Sigmoid colon (tissue), 7 donors: ENCODE measurements around the gene STK10. TPM values are rescaled to one million over a fixed set of nuclear protein-coding genes. Genes with fewer than 3 reads are reported as not detected.

Experiments
- DNase-seq: peaks from one replicate; pipeline ENCODE4 v3.0.0-alpha.2; 2019
- H3K27ac ChIP-seq, 4 donors: fragments of 200-600 bp; sonication (generic); one replicate each; pipeline ENCODE4 v1.5.1; 2016 to 2019; ENCODE audit warnings: mild to moderate bottlenecking in 1 of 4
- H3K27me3 ChIP-seq, 3 donors: fragments of 200-600 bp; sonication (generic); one replicate each; pipeline ENCODE4 v1.5.1; 2019; ENCODE audit warnings: mild to moderate bottlenecking in 1 of 3
- H3K36me3 ChIP-seq, 4 donors: fragments of 200-600 bp; sonication (generic); one replicate each; pipeline ENCODE4 v1.5.1; 2016 to 2019
- H3K4me1 ChIP-seq, 4 donors: fragments of 200-600 bp; sonication (generic); one replicate each; pipeline ENCODE4 v1.5.1; 2017 to 2019
- H3K4me3 ChIP-seq, 4 donors: fragments of 200-600 bp; sonication (generic); one replicate each; pipeline ENCODE4 v1.5.1; 2017 to 2019; ENCODE audit warnings: mild to moderate bottlenecking in 2 of 4, moderate library complexity in 1 of 4
- H3K9me3 ChIP-seq, 4 donors: fragments of 200-600 bp in 3 of 4; sonication (generic) in 3 of 4; one replicate each; pipeline versions ENCODE4 v1.5.1 to v1.6.1; 2013 to 2019
- CTCF ChIP-seq, 4 experiments: fragments of 450-650 bp in 3 of 4; fragments of 200-600 bp in 1 of 4; IDR thresholded peaks; one replicate each; pipeline ENCODE4 v1.5.1; 2016 to 2019; ENCODE audit warnings: antibody characterized with exemption in 4 of 4, mild to moderate bottlenecking in 3 of 4, moderate library complexity in 2 of 4
- EP300 ChIP-seq, 4 donors: sonication (generic); formaldehyde crosslinking; IDR thresholded peaks; one replicate each; pipeline ENCODE4 v1.6.1; 2017; ENCODE audit warnings: antibody characterized with exemption in 4 of 4
- POLR2A ChIP-seq, 2 donors: fragments of 450-650 bp; IDR thresholded peaks; one replicate each; pipeline ENCODE4 v1.6.1; 2016; ENCODE audit warnings: antibody characterized with exemption in 2 of 2, mild to moderate bottlenecking in 2 of 2, moderate library complexity in 2 of 2
- POLR2AphosphoS5 ChIP-seq, 4 donors: sonication (generic); formaldehyde crosslinking; IDR thresholded peaks; one replicate each; pipeline ENCODE4 v1.6.1; 2017; ENCODE audit warnings: antibody characterized with exemption in 4 of 4
- WGBS, 2 donors: extraction: QIAGEN DNeasy Blood & Tissue Kit; methylation state at CpG; one replicate each; pipeline ENCODE4 v1.1.7; 2013; 5-methylcytosine and 5-hydroxymethylcytosine counted together
- intact Hi-C: fragments of 100-400 bp; cut with DNase I; formaldehyde crosslinking; loops from one replicate; pipeline ENCODE4 v1.15.1; 2023
- polyA plus RNA-seq, 3 donors: library from polyadenylated mRNA; stranded (reverse); fragments of 200-250 nt; gene quantifications; one replicate each; pipeline ENCODE4 v1.2.3, GENCODE V29; 2013
- total RNA-seq, 4 donors: library from RNA; depleted of rRNA; stranded (reverse); fragments of >200 nt; gene quantifications; one replicate each; pipeline ENCODE4 v1.1.0, GENCODE V29; 2016
- donor health status: healthy with polysubstance abuse.
- donor health status: Bipolar disorder and iron deficiency.
- donor health status: healthy.

STK10 gene
- total and polyA plus RNA-seq, 7 donors: 4.2 to 28.6 (median 12.5) TPM

DNA sequence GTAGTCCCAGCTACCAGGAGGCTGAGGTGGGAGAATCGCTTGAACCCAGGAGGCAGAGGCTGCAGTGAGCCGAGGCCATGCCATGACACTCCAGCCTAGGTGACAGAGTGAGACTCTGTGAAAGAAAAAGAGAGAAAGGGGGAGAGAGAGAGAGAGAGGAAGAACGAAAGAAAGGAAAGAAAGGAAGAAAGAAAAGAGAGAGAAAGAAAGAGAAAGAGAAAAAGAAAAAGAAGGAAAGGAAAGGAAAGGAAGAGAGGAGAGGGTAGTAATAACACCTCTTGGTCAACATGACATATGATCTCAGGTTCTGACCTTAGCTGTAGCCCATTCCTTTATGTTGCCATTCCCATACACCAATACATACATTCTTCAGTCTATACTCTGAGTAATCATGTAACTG is 195.7 kb downstream of the STK10 start:
- WGBS, 2 donors: 94 to 98% methylated on average over 3 of the region's 3 CpGs
- intact Hi-C loops: no loop called here
- H3K27ac ChIP-seq: no peak overlapping the region

More for the DNA sequence above, 195.7 kb downstream of the STK10 start:
- Histone ChIP-seq H3K36me3 (no peaks in the 10 kb centered on the region), H3K27me3 (no peaks in the 10 kb centered on the region), H3K9me3 (no peaks in the 10 kb centered on the region), H3K4me1 (peaks cover 0 to 21% (median 9%) of the 10 kb centered on the region in 4 donors), H3K4me3 (no peak overlapping the region)
- TF ChIP-seq POLR2AphosphoS5 (IDR thresholded peaks at IDR 0.05): no peak
- no peak for TF ChIP-seq CTCF (IDR thresholded peaks at IDR 0.05)
- TF ChIP-seq POLR2A (IDR thresholded peaks at IDR 0.05): no peak
- TF ChIP-seq EP300 (IDR thresholded peaks at IDR 0.05): no peak
- DNase-seq: no peak

Other genes starting within 250 kb of the STK10 start
- 10 to 100 TPM; 42.9 to 67.1 (median 49.4) TPM for gene FBXW11, start 181.6 kb downstream of the STK10 start, total RNA-seq
- 10 to 100 TPM; 14.4 to 19.9 (median 15.6) TPM for gene FBXW11, start 181.6 kb downstream of the STK10 start, polyA plus RNA-seq
- gene EFCAB9, start 5.9 kb upstream of the STK10 start, total RNA-seq: not detected
- gene EFCAB9, start 5.9 kb upstream of the STK10 start, polyA plus RNA-seq: not detected
- gene UBTD2, start 95.5 kb upstream of the STK10 start, total RNA-seq: 10 to 100 TPM; 16.3 to 22.1 (median 19.5) TPM
- 10 to 100 TPM; 12.1 to 21.0 (median 21.0) TPM for gene UBTD2, start 95.5 kb upstream of the STK10 start, polyA plus RNA-seq